Measurements from ENCODE around the gene MOCS1.

Gene MOCS1

GRCh38 chr6:39887692-39888450 is 46.4 kb downstream of the MOCS1 start:
- Histone ChIP-seq H3K36me3 (ENCODE audit: control insufficient read depth, low read length) (no peaks in the 10 kb centered on the region), H3K4me1 (ENCODE audit: control insufficient read depth, low read length) (no peaks in the 10 kb centered on the region), H3K4me2 (ENCODE audit: low read length) (no peak overlapping the region), H3K27ac (ENCODE audit: low read depth, low read length) (no peak overlapping the region), H3K27me3 (ENCODE audit: control insufficient read depth, low read length) (no peaks in the 10 kb centered on the region), H3K9me3 (ENCODE audit: control insufficient read depth, insufficient read depth, low read length) (no peaks in the 10 kb centered on the region), H4K20me1 (ENCODE audit: control insufficient read depth, insufficient read depth, low read depth, low read length) (no peaks in the 10 kb centered on the region), H3K4me3 (ENCODE audit: low read length) (no peak overlapping the region), H3F3A (ENCODE audit: control insufficient read depth, insufficient read depth) (no peaks in the 10 kb centered on the region), H3K9me2 (replicated peaks; ENCODE audit: control insufficient read depth, low read length) (no peaks in the 10 kb centered on the region), H3K79me2 (ENCODE audit: control insufficient read depth, low read length) (no peaks in the 10 kb centered on the region)
- TF ChIP-seq CTCF (IDR thresholded peaks at IDR 0.05; ENCODE audit: low read depth, low read length, poor library complexity, severe bottlenecking) (no peak), EZH2phosphoT487 (IDR thresholded peaks at IDR 0.05; ENCODE audit: borderline replicate concordance, low read length) (no peak)

GRCh38 chr6:39886871-39887270 is 47.4 kb downstream of the MOCS1 start:
- Histone ChIP-seq H3K79me2 (ENCODE audit: control insufficient read depth, low read length) (no peaks in the 10 kb centered on the region), H3K4me1 (ENCODE audit: control insufficient read depth, low read length) (no peaks in the 10 kb centered on the region), H3K36me3 (ENCODE audit: control insufficient read depth, low read length) (no peaks in the 10 kb centered on the region), H3K9me3 (ENCODE audit: control insufficient read depth, insufficient read depth, low read length) (no peaks in the 10 kb centered on the region), H3F3A (ENCODE audit: control insufficient read depth, insufficient read depth) (no peaks in the 10 kb centered on the region), H3K27me3 (ENCODE audit: control insufficient read depth, low read length) (no peaks in the 10 kb centered on the region), H3K4me3 (ENCODE audit: low read length) (no peak overlapping the region), H3K27ac (ENCODE audit: low read depth, low read length) (no peak overlapping the region), H3K4me2 (ENCODE audit: low read length) (no peak overlapping the region), H3K9me2 (replicated peaks; ENCODE audit: control insufficient read depth, low read length) (no peaks in the 10 kb centered on the region), H4K20me1 (ENCODE audit: control insufficient read depth, insufficient read depth, low read depth, low read length) (no peaks in the 10 kb centered on the region)
- TF ChIP-seq EZH2phosphoT487 (IDR thresholded peaks at IDR 0.05; ENCODE audit: borderline replicate concordance, low read length) (no peak), CTCF (IDR thresholded peaks at IDR 0.05; ENCODE audit: low read depth, low read length, poor library complexity, severe bottlenecking) (no peak)

GRCh38 chr6:39885691-39886090 is 48.6 kb downstream of the MOCS1 start:
- H3K79me2 ChIP-seq (ENCODE audit: control insufficient read depth, low read length) = no peaks in the 10 kb centered on the region
- no peaks in the 10 kb centered on the region for H3K36me3 ChIP-seq (ENCODE audit: control insufficient read depth, low read length)
- no peak overlapping the region for H3K27ac ChIP-seq (ENCODE audit: low read depth, low read length)
- no peaks in the 10 kb centered on the region for H4K20me1 ChIP-seq (ENCODE audit: control insufficient read depth, insufficient read depth, low read depth, low read length)
- no peaks in the 10 kb centered on the region for H3F3A ChIP-seq (ENCODE audit: control insufficient read depth, insufficient read depth)
- H3K4me2 ChIP-seq (ENCODE audit: low read length) = no peak overlapping the region
- no peaks in the 10 kb centered on the region for H3K4me1 ChIP-seq (ENCODE audit: control insufficient read depth, low read length)
- H3K27me3 ChIP-seq (ENCODE audit: control insufficient read depth, low read length) = no peaks in the 10 kb centered on the region
- no peaks in the 10 kb centered on the region for H3K9me3 ChIP-seq (ENCODE audit: control insufficient read depth, insufficient read depth, low read length)
- no peaks in the 10 kb centered on the region for H3K9me2 ChIP-seq (replicated peaks; ENCODE audit: control insufficient read depth, low read length)
- no peak overlapping the region for H3K4me3 ChIP-seq (ENCODE audit: low read length)
- TF ChIP-seq EZH2phosphoT487 (IDR thresholded peaks at IDR 0.05; ENCODE audit: borderline replicate concordance, low read length) = no peak
- no peak for TF ChIP-seq CTCF (IDR thresholded peaks at IDR 0.05; ENCODE audit: low read depth, low read length, poor library complexity, severe bottlenecking)
